GF-D8 (cell line): ENCODE results near the gene UNC93B1.

Experiments
- DNase-seq: peaks from one replicate; lab custom pipeline; 2025; lab: John Stamatoyannopoulos, UW

UNC93B1 gene

DNA sequence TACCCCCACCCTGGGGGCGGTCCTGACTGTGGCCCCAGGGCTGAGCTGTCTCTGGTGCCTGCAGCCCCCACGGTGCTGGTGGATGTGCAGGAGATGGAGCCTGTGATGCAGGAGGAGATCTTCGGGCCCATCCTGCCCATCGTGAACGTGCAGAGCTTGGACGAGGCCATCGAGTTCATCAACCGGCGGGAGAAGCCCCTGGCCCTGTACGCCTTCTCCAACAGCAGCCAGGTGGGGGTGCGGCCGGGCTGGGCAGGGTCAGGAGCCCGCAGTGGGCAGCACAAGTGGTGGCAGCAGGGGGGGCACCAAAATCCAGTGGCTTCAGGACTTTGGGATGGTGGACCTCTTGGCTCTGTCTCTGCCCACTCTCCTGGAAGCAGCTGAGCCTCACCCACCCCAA, 18.6 kb upstream of the UNC93B1 start:
- DNase-seq = no peak

- no peak for DNase-seq
Observed at GRCh38 chr11:68021167-68021787, 17.4 kb upstream of the UNC93B1 start.

DNA sequence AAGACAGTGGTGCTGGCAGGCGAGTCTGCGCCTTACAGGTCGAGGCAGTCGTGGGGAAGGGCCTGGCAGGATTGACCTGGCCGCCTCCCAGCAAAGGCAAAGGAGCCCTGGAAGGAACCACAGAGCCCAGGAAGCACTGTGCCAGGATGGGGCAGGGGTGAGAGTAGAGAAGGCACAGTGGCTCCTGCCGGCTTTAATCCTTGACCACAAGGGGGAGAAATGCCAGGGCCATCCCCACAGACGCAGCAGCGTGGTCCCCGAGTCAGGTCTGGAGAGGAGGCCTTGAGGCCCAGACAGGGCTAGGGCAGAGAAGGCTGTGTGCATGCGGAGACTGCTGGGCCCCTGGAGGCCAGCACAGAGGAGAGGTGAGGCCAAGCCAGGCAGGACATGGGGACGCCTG, 16.7 kb upstream of the UNC93B1 start:
- DNase-seq = no peak

DNA sequence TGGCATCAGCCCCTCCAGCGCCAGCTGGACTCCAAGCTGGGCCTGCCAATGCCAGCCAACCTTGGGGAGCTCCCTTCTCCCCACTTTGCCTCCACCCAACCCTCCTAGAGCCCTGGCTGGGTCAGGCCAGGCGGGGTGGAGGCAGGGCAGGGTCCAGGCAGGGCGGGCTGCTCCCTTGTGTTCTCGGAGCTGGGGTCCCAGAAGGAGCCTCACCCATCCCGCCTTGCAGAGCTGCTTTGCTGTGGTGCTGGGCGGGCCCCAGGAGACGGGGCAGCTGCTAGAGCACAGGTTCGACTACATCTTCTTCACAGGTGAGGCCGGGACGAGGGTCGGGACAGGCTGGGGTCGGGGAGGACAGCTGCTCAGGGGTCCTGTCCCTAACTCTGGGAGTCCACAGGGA, 15.6 kb upstream of the UNC93B1 start:
- DNase-seq = no peak

DNA sequence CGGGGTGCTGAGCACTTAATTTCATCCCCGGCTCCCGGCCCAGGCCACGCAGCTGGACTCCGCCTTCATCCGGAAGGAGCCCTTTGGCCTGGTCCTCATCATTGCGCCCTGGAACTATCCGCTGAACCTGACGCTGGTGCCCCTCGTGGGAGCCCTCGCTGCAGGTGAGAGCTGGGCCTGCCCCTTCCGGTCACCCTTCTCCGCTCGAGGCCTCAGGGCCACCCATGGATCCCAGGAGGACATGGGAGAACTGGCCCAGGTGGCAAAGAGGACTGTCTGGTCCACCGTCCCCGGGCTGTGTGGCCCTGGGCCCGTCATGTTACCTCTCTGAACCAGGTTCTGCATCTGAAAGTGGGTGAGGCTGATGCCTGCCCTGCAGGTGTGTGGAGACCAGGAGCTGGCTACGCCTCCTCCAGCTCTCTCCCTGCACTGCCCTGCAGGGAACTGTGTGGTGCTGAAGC, 14.9 kb upstream of the UNC93B1 start:
- DNase-seq = no peak

DNA sequence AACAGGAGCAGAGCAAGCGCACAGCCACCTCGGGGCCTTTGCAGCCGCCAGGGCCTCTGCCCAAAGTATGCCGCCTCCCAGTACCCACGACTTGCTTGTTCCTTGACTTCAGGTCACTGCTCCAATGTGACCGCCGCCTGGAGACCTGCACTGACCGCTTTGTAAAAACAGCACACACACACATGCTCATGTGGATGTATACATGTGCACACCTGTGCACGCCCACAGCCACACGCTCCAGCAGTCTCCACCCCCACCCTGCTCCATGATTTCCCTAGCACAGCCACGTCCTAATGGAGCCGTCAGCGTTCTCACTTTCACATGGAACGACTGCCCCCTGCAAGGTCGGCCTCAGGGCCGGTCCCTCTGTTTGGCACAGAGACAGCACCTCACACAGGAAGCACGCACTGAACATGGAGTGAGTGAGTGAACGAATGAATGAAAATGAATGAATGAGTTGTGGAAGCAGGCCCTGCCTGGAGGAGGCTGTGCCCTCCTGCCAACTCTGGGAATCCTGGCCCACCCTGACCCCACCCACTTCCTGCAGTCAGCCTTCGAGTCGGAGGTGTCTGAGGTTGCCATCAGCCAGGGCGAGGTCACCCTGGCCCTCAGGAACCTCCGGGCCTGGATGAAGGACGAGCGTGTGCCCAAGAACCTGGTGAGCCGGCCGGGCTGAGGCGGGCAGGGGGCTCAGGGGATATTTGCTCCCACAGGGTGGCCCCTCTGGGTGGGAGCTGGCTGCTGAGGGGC, 14.3 kb upstream of the UNC93B1 start:
- no peak for DNase-seq

DNA sequence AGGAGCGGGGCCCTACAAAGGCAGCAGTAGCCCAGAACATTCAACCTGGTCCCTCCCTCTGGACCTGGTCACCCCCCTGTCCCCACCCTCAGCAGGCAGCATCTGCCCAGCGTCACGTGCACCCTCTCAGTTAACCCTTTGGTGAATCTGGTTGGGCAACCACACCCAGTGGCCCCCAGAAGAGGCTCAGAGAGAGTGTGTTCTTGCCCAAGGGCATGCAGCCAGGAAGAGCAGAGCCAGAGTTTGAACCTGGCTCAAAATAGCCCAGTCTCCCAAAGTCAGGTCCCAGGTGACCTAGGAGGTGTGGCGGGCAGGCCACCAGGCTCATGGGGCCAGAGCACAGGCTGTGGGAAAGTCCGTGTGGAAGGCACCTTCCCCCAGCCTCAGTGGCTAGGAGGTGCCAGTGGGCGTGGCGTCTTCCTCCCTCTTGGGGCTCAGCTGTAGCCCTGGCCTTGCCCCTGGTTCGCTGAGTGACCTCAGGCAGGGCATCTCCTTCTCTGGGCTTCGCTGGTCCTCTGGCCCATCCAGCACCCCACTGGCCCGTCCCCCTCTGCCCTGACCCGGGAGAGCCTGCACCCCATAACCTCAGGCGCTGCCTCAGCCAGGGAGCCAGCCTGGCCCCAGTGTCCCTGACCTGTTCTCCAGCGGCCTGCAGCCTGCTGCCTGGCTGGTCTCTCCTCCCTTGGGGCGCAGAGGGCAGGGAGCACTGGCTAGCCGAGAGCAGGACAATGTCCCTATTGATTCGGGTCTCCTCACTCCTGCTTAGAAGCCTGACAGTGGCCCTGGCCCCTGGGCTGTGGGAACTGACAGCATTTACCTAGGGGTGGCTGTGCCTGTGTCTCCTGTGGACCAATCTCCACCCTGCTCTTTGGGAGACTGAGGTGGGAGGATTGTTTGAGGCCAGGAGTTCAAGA, 13.3 kb upstream of the UNC93B1 start:
- DNase-seq = no peak

- no peak for DNase-seq
Observed at GRCh38 chr11:68016161-68016903, 12.4 kb upstream of the UNC93B1 start.

DNA sequence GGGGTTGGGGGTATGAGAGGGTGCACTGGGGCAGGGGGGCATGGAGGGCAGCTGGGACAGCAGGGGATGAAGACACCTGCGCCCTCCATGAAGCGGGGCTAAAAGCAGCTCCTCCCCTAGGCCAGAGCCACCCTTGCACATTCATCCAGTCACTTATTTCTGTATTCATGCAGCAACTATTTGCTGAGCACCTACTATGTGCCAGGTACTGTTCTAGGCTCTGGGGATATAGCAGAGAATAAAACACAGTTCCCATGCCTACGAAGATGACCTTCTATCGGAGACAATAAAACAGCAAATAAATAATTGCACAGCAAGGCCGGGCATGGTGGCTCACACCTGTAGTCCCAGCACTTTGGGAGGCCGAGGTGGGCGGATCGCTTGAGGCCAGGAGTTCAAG, 11.6 kb upstream of the UNC93B1 start:
- no peak for DNase-seq

DNA sequence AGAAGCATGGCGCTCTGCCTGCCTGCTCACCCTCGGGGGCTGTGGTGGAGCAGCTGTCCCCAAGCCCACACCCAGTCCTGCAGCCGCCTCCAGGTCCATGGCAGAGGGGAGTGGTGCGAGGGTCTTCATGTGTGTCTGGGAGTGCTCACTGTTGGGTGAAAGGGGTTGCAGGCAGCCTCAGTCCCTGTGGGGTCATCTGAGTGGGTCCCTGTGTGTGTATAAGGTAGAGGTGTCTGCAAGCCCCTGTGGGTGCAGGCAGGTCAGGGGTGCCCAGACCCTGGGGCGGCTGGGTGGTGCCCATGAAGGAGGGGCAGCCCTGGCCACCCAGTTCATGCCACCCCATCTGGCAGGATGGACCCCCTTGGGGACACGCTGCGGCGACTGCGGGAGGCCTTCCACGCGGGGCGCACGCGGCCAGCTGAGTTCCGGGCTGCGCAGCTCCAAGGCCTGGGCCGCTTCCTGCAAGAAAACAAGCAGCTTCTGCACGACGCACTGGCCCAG, 11.1 kb upstream of the UNC93B1 start:
- no peak for DNase-seq

DNA sequence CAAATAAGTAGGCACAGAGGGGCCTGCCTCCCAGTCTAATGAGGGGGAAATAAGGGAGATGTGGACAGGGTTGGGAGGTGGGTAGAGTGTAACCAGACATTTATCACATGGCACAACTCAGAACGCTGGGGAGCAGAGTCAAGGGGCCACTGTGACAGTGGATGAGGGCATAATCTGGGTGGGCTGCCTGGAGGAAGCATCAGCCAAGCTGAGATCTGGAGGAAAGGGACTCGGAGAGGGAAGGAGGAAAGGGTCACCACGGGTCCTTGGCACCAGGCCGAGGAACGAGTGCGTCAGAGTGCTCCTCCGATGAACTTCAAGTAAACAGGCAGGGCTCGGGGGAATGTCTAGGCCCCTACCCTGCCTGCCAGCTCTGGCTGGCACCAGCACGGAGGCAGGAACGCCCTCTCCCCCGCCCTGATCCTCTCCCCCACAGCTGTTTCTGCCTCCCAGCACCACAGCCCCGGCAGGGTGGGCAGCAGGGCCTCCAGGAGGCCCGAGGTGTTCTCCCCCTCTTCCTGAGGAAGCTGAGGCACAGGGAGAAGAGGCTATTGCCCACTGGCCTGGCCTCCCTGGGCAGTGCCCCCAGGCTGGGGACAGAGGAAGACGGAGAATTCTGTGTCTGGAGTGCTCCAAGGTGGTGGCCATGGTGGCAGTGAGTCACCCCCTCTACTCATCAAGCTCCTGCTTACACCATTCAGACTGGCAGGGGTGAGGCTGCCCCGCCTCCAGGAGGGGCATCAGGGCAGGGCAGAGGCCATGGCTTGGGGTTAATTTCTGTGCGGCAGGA, 10.5 kb upstream of the UNC93B1 start:
- no peak for DNase-seq

DNA sequence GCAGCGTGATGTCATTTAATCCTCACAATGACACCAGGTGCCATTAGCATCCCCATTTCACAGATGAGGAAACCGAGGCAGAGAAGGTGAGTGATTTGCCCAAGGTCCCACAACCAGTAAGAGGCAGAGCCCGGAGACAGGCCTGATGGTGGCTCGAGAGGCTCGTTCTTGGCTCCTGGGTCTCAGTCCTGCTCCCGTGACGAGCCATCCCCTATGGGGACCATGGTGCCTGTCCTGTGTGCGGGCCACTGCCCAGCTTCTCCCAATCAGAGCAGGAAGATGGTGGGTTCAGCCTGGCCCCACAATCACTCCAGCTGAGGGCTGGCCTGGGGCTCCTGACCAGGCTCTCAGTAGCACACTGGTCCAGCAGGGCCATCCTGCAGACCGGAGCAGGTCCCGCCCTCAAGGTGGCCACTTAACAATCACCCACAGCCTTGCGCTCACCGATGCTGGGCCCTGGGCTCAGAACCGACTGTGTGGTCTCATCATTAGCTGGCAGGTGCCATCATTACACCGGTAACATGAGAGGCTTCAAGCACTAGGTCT, 9.8 kb upstream of the UNC93B1 start:
- no peak for DNase-seq

GRCh38 chr11:68012843-68013610, 9.1 kb upstream of the UNC93B1 start:
- DNase-seq = no peak

- peak; percentile 6 for DNase-seq
Observed at GRCh38 chr11:68012044-68012842, 8.3 kb upstream of the UNC93B1 start.

DNA sequence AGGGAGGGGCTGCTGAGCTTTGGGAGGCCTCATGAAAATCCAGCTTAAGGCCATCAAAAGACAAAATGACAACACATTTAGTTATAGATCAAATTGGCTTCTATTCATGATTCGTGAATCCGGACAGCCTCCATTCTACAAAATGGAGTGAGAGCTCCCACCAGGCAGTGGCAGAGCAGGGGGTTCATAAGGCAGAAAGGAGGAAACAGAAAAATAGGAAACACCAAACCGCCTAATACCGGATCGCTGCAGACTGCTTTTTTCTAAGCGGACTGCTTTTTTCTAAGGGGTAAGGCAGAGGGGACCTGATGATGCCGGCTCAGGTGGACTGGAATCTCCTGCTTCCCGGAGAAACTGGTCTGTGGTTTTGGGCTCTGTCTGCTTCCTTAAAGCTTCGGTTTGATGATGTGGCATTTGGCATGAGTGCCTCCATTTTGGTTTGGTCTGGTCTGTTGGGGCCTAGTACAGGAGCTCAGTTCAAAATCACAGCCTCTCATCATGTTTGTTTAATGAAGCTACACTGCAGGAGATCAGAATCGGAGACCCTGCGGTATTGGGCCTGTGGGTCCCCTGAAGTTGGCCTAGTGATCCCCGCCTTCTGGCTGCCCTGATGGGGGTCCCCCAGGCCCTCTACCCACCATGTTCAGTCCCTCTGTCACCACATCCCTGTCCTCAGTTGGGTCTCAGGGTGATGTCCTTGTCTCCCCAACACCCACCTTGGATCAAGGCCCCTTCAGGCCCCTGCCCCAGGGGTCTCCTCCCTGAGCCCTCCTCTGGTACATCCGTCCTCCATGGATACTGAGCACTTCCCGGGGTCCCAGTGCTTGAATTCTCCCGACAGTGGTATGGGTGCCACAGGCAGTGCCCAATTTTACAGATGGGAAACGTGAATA, 7.4 kb upstream of the UNC93B1 start:
- peak; percentile 9 for DNase-seq

DNA sequence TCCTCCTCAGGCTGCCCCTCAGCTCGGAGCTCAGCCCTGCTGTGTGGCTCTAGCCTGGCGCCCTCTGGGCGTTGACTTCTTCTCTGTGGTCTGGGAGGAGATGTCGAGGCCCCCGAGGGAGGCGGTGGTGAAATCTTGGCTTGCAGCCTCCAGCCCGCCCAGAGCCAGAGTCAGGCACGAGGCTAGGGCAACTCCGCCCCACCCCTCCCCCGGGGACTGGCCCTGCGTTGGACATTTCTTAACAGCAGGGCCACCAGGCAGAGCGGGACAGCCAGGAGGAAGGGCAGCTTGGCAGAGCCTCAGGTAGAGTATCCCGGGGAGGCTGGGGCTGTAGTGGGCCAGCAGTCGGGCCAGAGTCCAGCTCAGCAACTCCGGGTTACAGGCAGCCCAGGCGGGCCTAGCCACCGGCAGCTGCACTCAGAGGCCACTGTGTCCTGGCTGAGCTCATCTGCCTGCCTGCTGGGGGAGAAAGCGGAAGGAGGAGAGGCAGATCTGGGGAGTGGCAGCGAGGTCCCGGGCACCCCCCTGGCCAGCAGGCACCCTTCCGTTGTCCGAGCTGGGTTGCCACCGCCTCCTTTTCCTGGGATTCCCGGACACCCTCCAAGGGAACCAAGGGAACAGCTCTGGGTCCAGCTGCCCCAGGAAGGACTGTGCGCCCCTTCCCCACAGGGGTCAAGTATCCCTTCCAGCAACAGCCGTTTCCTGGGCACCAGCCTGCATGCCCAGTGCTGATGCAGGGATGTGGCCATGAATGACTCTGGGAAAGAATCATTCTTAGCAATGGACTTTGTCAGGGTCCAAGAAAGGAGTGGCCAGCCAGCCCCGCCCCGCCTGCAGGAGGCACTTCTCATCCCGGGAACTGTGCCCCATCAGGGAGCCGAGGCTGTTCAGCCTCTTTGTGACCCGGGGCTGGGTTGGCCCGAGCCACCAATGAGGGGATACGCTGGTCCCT, 6.5 kb upstream of the UNC93B1 start, which contains the start of gene ALDH3B1:
Gene ALDH3B1, plus strand, starts transcription at position 238 of the 952 bp plus-strand sequence. CDS start 4,971 bp downstream, outside the sequence.
- DNase-seq = peak; percentile 94
